Epithelial cell of esophagus (primary cell): ENCODE measurements around the gene EEF2K.

Experiments
- DNase-seq: peaks from one replicate; pipeline ENCODE4 v3.0.0; 2010; ENCODE audit warnings: low read depth
- H3K4me3 ChIP-seq: 2 replicates; pipeline ENCODE4 v1.5.1; 2011; ENCODE audit warnings: mild to moderate bottlenecking, low read length, control low read depth
- TF ChIP-seq, protein P1 (sequence below): IDR thresholded peaks from 2 replicates; pipeline ENCODE4 v1.5.1; 2011; ENCODE audit warnings: low read depth, mild to moderate bottlenecking, low read length, control low read depth, inconsistent platforms; ENCODE audit not compliant: insufficient read depth; ENCODE audit errors: missing control alignments

EEF2K gene

GRCh38 chr16:22327446-22327775 lies 121.3 kb downstream of the EEF2K start:
- H3K4me3 ChIP-seq: no peak overlapping the region
- TF ChIP-seq, protein P1, sequence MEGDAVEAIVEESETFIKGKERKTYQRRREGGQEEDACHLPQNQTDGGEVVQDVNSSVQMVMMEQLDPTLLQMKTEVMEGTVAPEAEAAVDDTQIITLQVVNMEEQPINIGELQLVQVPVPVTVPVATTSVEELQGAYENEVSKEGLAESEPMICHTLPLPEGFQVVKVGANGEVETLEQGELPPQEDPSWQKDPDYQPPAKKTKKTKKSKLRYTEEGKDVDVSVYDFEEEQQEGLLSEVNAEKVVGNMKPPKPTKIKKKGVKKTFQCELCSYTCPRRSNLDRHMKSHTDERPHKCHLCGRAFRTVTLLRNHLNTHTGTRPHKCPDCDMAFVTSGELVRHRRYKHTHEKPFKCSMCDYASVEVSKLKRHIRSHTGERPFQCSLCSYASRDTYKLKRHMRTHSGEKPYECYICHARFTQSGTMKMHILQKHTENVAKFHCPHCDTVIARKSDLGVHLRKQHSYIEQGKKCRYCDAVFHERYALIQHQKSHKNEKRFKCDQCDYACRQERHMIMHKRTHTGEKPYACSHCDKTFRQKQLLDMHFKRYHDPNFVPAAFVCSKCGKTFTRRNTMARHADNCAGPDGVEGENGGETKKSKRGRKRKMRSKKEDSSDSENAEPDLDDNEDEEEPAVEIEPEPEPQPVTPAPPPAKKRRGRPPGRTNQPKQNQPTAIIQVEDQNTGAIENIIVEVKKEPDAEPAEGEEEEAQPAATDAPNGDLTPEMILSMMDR: no peak
- DNase-seq: no peak

DNA sequence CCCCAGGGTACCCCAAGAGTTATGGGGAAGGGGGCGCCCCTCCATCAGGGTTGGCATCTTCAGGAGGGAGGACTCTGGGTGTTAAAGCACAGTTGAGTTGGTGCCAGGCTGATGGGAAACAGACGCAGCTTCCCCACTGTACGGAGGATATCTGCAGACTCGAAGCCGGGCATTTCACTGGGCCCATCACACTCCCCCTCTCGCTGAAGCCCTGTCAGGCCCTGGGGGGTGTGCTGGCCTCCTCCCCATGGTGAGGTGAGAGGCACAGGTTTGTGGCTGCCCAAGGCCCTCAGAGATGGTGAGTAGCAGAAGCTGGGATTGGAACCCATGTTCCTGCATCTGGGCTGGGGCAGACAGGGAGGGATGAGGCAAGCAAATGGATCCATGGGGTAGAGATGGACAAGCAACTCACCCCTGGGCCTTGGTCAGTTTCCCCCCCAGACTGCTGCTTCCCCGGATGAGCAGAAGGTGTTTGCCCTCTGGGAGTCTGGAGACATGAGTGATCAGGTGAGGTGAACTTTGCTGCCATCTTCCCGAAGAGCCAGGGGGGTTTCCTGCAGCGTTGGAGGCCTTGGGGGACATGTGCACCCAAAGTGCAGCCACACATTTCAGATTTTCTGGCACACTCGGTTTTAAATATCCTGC lies 122.1 kb downstream of the EEF2K start:
- no peak overlapping the region for H3K4me3 ChIP-seq
- DNase-seq: no peak
- TF ChIP-seq, protein P1: no peak

DNA sequence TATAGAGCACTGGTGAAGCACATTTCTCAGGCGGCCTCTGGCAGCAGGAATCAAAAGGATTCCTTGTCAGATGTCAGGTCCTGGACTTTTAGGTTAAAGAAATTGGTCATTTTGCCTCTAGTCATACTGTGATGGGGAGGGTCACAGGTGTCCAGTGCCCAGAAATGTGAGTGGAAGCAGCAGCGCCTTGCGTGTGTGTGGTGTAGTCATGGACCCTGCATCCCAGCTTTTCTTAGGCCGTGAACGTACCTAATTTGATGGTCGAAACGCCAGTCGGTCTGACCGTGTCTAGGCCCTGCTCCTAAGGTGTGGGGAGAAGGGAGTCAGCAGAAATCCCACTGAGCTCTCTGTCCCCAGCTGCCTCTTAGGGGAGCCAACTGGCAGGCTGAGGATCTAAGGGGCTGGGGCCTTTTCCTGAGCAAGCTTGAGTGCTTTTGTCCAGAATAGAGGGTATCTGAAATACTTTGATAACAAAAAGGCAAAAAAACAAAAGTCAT lies 123.2 kb downstream of the EEF2K start:
- no peak overlapping the region for H3K4me3 ChIP-seq
- TF ChIP-seq, protein P1: no peak
- no peak for DNase-seq

DNA sequence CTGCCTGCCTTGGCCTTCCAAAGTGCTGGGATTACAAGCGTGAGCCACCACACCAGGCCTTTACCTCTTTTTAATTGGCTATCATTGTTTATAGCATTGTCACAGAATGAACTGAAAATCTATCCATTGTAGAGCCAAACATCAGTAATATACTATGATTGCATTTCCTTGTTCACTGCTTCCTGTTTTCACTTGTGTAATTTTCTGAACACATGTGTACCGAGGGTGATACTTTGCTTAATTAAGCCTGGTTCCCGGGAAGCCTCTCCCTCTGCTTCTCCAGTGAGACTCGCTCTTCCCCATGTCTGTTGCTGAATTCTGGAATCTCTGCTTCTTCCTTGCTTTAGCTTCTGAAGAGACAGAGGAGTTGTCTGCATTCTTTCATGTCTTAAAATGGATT lies 124.2 kb downstream of the EEF2K start:
- no peak overlapping the region for H3K4me3 ChIP-seq
- TF ChIP-seq, protein P1: no peak
- DNase-seq: no peak

DNA sequence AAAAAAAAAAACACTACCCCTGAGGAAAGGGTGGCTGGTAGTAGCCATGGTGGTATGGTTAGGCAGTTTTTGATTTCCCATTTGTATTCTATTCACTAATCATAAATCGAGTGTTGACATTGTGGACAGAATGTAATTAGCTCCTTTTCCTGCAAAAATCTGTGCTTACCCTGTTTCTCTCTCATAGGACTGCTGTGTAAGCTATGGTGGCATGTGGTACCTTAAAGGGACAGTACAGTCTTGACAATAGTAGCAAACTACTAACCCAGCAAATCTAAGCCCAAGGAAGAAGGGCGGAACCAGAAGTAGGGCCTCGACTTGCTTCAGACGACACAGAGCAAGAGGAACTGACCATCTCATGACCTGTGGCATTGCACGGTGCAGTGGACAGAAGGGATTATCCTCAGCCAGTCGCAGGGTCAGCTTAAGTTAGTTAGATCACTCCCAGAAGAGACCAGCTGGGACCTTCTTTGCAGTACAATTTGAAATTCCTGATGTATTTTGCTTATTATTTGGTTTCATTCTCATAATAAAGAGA lies 127.4 kb downstream of the EEF2K start:
- H3K4me3 ChIP-seq: no peak overlapping the region
- TF ChIP-seq, protein P1: no peak
- DNase-seq: no peak

- TF ChIP-seq, protein P1: no peak
- no peak for DNase-seq
- H3K4me3 ChIP-seq: no peak overlapping the region
These were observed 129.7 kb downstream of the EEF2K start for GRCh38 chr16:22335668-22336246.
